Esophagus muscularis mucosa (tissue), 4 donors: ENCODE measurements around the gene EHD3.

Experiments
- CTCF ChIP-seq, 3 experiments: fragments of 200-600 bp in 2 of 3; fragments of 450-650 bp in 1 of 3; sonication (generic) in 2 of 3; IDR thresholded peaks; one replicate each; pipeline ENCODE4 v1.5.1; 2017 to 2019; ENCODE audit warnings: antibody characterized with exemption in 3 of 3, mild to moderate bottlenecking in 2 of 3, moderate library complexity in 1 of 3
- EP300 ChIP-seq: sonication (generic); formaldehyde crosslinking; IDR thresholded peaks from one replicate; pipeline ENCODE4 v1.6.1; 2017; ENCODE audit warnings: antibody characterized with exemption
- POLR2A ChIP-seq: fragments of 450-650 bp; IDR thresholded peaks from one replicate; pipeline ENCODE4 v1.6.1; 2017; ENCODE audit warnings: antibody characterized with exemption, moderate library complexity, mild to moderate bottlenecking, low read depth
- POLR2AphosphoS5 ChIP-seq, 2 donors: sonication (generic); formaldehyde crosslinking; IDR thresholded peaks; one replicate each; pipeline ENCODE4 v1.6.1; 2017; ENCODE audit warnings: antibody characterized with exemption in 2 of 2

DNA sequence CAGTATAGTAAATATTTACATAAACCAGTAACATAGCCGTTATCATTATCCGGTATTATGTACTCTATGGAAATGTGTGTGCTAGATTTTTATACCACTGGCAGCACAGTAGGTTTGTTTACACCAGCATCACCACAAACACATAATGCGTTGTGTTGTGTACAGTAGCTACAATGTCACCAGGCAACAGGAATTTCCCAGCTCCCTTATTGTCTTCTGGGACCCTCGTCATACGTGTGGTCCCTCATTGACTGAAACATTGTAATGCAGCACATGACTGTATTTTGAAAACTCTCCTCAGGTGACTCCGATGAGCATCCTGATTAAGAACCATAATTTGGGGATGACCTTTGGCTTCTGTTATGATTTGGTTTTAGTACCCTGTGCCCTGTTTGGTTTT lies 31.3 kb downstream of the EHD3 start:
- TF ChIP-seq POLR2AphosphoS5 (IDR thresholded peaks at IDR 0.05), result no peak
- TF ChIP-seq CTCF (IDR thresholded peaks at IDR 0.05), result no peak
- TF ChIP-seq POLR2A, result no peak
- TF ChIP-seq EP300, result no peak
